NCI-H1436 treated with DMSO at 0.1 percent for 48 hours (cell line): ENCODE results near the gene SPIRE2.
"Not testable (repeated sequence)": the region's sequence is repeated elsewhere in the genome, so short reads cannot be mapped to it uniquely, and the experiment has no call there.

ENCODE experiments used
- DNase-seq: peaks from one replicate; lab custom pipeline; 2025; lab: John Stamatoyannopoulos, UW

The SPIRE2 gene

GRCh38 chr16:89828199-89828869 is at the start of gene SPIRE2:
TSS of gene SPIRE2 (plus strand) at chr16:89828475. CDS start at chr16:89828551, 76 bp downstream.
- DNase-seq, result no peak

GRCh38 chr16:89779231-89779908 is 48.9 kb upstream of the SPIRE2 start:
- no peak for DNase-seq

DNA sequence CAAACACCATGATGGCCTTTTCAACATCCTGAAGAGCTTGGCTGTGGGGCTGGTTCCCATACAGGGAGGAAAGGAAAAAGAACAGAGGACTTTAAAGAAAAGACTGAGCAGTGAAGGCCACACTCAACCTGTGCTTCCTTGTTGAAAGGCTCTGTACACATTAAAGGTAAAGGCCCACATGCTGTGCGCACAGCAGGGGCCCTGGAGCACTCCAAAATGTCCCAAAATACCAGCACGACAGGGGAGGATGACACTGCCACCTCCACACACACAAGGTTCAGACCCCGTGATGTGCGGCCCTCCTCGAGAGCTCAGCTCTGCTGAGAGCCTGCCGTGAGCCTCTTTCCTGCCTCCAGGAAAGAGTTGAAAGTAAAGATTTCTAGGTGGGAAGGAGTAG is 48.4 kb upstream of the SPIRE2 start:
- no peak for DNase-seq

DNA sequence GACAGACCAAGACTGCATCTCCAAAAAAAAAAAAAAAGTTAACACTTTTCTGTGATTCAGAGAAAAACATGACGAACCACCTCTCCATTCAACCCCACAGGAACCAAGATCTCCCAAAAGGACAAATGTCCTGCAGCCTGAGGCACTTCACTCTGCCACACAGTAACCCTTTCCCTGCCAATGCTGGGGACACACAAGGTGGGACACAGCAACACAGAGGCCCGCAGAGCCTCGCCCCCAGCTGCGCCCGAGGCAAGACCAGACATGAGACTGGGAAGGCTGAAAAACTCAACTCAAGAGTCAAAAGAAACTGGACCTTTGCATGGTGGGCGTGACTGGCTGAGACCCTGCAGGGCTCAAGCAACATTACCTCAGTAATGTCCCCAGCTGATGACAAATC is 45.8 kb upstream of the SPIRE2 start:
- DNase-seq, result no peak

GRCh38 chr16:89783952-89784351 is 44.3 kb upstream of the SPIRE2 start:
- DNase-seq, result not testable (repeated sequence)

- DNase-seq, result no peak
Observed at GRCh38 chr16:89784406-89784805, 43.9 kb upstream of the SPIRE2 start.

DNA sequence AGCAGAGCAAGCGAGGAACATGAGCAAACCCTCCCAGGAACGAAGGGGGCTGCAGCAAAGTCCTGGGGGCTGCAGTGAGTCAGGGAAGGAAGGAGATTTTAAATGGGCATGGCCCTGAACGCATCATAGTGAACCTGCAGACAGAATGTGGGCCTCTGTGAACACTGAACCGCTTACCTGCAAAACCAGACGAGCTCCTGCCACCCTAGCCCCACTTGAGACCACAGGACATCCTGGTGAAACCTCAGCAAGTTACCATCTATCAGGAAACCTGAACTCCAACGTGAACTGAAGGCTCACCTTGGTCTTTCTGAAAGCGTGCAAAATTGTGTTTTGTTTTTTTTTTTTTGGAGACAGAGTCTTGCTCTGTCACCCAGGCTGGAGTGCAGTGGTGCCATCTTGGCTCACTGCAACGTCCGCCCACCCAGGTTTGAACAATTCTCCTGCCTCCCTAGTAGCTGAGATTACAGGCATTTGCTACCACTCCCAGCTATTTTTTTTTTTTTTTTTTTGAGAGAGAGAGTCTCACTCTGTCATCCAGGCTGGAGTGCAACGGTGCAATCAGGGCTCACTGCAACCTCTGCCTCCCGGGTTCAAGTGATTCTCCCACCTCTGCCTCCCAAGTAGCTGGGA is 42.6 kb upstream of the SPIRE2 start:
- no peak for DNase-seq

DNA sequence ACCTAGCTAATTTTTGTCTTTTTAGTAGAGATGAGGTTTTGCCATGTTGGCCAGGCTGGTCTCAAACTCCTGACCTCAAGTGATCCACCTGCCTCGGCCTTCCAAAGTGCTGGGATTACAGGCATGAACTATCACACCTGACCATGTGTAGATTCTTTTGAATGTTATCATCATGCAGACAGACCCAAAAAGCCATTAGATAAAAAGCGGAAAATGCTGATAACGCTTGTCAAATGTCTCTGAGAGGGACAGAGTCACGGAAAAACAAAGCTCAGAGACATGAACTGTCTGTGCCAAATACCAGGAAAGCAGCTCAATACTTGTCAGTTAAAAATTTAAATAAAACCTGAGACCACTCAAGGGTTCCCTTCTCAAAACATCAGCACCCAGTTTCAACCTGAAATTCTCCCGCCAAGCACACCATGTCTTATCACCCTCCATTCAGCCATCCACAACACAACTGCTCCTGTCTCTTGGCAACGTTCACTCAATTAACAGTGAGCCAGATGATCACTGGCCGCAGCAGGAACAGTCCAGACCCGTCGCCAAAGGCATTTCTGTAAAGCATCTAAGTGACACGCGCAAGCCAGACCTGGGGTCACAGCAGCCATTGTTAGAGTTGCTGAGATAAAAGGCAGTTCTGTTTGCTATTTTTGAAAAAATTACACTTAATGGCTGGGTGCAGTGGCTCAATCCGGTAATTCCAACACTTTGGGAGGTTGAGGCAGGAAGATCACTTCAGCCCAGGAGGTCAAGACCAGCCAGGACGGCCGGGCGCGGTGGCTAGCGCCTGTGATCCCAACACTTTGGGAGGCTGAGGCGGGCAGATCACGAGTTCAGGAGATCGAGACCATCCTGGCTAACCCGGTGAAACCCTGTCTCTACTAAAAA is 41.6 kb upstream of the SPIRE2 start:
- no peak for DNase-seq

DNA sequence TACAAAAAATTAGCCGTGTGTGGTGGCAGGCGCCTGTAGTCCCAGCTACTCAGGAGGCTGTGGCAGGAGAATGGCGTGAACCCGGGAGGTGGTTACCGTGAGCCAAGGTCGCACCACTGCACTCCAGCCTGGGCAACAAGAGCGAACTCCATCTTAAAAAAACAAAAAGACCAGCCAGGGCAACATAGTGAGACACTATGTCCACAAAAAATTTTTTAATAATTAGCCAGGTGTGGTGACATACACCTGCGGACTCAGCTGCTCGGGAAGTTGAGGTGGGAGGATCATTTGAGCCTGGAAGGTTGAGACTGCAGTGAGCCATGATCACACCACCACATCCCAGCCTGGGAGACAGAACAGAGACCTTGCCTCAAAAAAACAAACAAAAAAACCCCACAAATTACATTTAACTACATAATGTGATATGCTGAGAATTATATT is 40.9 kb upstream of the SPIRE2 start:
- DNase-seq, result no peak

- DNase-seq, result no peak
Observed at GRCh38 chr16:89791278-89791995, 36.8 kb upstream of the SPIRE2 start.

DNA sequence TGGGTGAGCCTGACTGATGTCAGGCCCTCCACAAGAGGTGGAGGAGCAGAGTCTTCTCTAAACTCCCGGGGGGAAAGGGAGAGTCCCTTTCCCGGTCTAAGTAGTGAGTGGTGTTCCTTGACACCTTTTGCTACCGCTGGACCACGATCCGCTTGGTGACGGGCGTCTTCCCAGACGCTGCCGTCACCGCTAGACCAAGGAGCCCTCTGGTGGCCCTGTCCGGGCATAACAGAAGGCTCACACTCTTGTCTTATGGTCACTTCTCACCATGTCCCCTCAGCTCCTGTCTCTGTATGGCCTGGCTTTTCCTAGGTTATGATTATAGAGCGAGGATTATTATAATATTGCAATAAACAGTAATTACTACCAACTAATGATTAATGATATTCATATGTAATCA is 35.2 kb upstream of the SPIRE2 start:
- not testable (repeated sequence) for DNase-seq

- no peak for DNase-seq
Observed at GRCh38 chr16:89793955-89794354, 34.3 kb upstream of the SPIRE2 start.

GRCh38 chr16:89795676-89796075 is 32.6 kb upstream of the SPIRE2 start:
- no peak for DNase-seq

DNA sequence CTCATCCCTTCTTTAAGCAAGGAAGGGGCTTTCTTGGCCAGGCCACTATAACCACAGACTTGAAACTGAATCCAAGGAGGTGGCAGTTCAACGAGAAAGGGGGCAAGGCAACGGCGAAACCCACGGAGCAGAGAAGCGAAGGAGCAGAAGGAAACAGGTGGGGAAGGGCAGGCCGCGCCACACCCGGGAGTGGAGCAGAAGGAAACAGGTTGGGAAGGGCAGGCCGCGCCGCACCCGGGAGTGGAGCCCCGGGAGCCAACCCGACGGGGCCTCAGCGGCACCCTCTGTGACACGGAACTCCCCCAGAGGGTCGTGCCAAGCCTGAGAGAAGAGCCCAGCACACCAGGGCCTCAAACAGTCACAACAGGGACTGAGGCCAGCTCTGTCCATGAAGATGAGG is 32.2 kb upstream of the SPIRE2 start:
- no peak for DNase-seq

DNA sequence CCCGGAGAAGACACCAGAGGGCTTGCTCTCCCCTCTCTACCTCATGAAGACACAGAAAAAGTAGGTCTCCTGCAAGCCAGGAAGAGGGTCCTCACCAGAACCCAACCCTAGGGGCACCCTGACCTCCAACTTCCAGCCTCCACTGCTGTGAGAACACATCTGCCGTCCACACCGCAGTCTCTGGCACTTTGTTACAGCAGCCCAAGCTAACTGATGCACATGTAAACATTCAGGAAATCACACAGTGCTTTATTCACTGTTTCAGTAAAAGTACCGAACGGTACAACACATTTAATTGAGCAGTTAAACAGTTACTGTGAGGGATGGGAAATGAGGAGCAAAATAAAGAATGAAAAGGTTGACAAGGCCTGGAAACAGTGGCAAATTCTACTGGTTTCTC is 30.1 kb upstream of the SPIRE2 start:
- DNase-seq, result no peak

DNA sequence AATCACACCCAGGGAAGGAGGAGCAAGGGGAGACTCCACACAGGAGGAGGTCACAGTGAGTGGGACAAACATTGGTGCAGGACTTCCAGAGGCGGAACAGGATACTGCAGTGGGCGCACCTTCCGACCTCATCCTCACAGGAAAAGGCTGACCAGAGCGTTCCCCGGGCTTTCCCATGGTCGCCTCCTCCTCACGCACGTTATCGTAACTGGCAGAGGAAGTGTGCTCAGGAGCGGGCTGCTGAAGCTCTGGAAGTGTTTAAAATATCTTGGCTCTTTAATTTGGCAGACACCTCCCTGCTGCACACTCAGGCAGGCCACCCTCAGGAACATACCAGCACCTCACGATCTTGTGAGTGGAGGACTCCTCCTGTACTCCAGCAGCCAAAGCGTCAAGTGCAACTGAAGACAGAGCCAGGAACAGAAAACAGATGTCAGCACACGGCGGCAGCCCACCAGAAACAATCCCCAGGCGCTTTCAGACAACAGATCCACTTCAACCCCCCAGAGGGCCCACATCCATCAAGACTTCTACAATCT is 29.4 kb upstream of the SPIRE2 start:
- no peak for DNase-seq

DNA sequence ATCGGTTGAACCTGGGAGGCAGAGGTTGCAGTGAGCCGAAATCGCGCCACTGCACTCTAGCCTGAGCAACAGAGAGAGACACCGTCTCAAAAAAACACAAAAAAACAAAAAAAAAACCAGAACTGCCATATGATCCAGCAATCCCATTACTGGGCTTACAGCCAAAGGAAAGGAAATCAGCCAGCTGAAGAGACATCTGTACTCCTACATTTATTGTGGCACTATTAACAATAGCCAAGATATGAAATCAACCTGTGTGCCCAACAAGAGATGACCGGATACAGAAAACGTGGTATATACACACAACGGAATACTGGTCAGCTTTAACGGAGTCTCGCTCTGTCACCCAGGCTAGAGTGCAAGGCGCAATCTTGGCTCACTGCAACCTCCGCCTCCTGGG is 26.5 kb upstream of the SPIRE2 start:
- no peak for DNase-seq

- no peak for DNase-seq
Observed at GRCh38 chr16:89805136-89805905, 23.0 kb upstream of the SPIRE2 start.

DNA sequence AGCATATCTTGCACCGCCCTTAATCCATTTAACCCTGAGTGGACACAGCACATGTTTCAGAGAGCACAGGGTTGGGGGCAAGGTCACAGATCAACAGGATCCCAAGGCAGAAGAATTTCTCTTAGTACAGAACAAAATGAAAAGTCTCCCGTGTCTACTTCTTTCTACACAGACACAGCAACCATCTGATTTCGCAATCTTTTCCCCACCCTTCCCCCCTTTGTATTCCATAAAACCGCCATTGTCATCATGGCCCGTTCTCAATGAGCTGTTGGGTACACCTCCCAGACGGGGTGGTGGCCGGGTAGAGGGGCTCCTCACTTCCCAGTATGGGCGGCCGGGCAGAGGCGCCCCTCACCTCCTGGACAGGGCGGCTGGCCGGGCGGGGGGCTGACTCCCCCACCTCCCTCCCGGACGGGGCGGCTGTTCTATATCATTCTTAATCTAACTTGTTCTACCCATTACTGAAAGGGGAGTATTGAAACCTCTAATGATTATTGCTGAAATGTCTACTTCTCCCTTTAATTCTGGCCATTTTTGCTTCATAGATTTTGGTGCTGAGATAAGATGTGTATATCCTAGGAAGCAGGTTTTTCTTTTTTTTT is 21.6 kb upstream of the SPIRE2 start:
- DNase-seq, result not testable (repeated sequence)

GRCh38 chr16:89808475-89808874 is 19.8 kb upstream of the SPIRE2 start:
- no peak for DNase-seq
